ENCODE measurements around the gene MGMT. TPM values are rescaled to one million over a fixed set of nuclear protein-coding genes. Genes with fewer than 3 reads are reported as not detected.

MGMT gene
- total RNA-seq, 8 experiments from 2014 or later = 11.4 to 25.8 (median 18.2) TPM

GRCh38 chr10:129531195-129531968, 64.3 kb downstream of the MGMT start:
- WGBS, 10 experiments = 93 to 100% (median 100%) methylated on average over 1 to 8 of the region's 15 CpGs; no CpG with 5 or more reads in 5 of the 10 experiments
- in situ Hi-C loops (cut with MboI; ENCODE audit: low pct_unique_long_range_greater_than_20kb in 2 of 9, low sequenced_read_pairs in 9 of 9, unreplicated experiment in 9 of 9) = no loop called here
- ATAC-seq (replicated peaks in 6 of 8) = peak in 3 of 8 experiments; percentile 42 to 83 (median 82)
- H3K4me3 ChIP-seq = no peak overlapping the region
- H3K27ac ChIP-seq = no peak overlapping the region
- peaks cover 0 to under 1% of the 10 kb centered on the region in 2 donors for H3K4me1 ChIP-seq (replicated peaks in 1 of 2)

DNA sequence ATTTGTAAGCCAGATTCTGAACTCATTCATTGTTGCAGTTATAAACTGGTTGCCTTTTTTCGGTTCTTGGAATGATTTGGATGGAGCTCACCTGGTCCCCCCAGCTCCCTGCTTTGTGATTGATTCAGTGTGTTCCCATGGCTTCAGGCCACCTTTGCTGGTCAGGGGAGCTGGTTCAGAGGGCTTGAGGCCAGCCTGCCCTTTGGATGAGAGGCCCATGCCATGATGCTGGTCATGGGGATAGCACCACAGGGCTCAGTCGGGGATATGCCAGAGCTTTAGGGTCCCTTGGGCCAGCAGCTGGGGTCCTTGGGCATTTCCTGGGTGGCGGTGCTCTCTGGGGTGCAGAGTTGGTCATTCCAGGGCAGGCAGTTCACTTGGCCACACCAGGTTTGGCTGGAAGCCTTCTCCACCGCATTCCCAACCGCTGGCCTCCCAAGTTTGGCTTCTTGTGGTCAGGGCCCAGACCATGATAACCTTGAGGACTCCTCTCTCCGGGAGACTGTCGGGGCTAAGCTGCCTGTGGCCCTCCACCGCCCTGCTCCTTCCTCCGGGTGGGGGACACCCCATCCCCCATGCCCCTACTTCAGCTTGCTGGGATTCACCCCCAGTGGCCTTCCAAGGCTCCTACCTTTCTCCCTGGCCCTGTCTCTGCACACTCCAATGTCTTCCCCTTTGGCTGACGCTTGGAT, 65.1 kb downstream of the MGMT start:
- H3K4me1 ChIP-seq (replicated peaks in 1 of 2) = peaks cover 4 to 6% of the 10 kb centered on the region in 2 donors
- WGBS, 10 experiments = 83 to 100% methylated on average over 1 of the region's 10 CpGs; no CpG with 5 or more reads in 8 of the 10 experiments
- H3K4me3 ChIP-seq = no peak overlapping the region
- in situ Hi-C loops (cut with MboI; ENCODE audit: low pct_unique_long_range_greater_than_20kb in 2 of 9, low sequenced_read_pairs in 9 of 9, unreplicated experiment in 9 of 9) = no loop called here
- ATAC-seq (replicated peaks in 6 of 8) = peak in 2 of 8 experiments; percentile 14 to 32
- no peak overlapping the region for H3K27ac ChIP-seq

- Histone ChIP-seq H3K27ac (no peak overlapping the region), H3K4me3 (no peak overlapping the region), H3K4me1 (replicated peaks in 1 of 2) (peaks cover 4 to 10% of the 10 kb centered on the region in 2 donors)
- in situ Hi-C loops (cut with MboI; ENCODE audit: low pct_unique_long_range_greater_than_20kb in 2 of 9, low sequenced_read_pairs in 9 of 9, unreplicated experiment in 9 of 9) = no loop called here
- 87 to 100% (median 93%) methylated on average over 1 to 8 of the region's 12 CpGs; no CpG with 5 or more reads in 6 of the 10 experiments for WGBS, 10 experiments
- ATAC-seq (replicated peaks in 6 of 8) = no peak
Measured at GRCh38 chr10:129532838-129533237, 65.8 kb downstream of the MGMT start.

DNA sequence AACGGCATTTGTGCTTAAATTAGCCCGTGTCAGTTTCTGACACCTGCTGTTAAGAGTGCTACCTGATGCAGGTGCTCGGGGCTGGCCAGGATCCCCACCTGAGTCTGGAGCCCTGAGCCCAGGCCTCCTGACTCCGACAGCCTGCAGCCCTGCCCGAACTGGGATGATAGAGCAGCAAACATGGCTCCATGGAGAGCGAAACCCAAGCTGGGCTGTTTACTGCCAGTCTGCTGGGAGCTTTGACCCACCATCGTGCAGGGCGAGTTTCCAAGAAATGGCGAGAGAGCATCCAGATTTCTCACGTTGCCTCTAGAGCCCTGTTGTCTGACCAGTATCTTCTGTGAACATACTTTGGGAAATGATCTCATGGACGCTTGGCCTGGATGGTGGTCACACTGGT, 66.2 kb downstream of the MGMT start:
- H3K27ac ChIP-seq = no peak overlapping the region
- ATAC-seq (replicated peaks in 6 of 8) = no peak
- no peak overlapping the region for H3K4me3 ChIP-seq
- peaks cover 4 to 10% of the 10 kb centered on the region in 2 donors for H3K4me1 ChIP-seq (replicated peaks in 1 of 2)
- in situ Hi-C loops (cut with MboI; ENCODE audit: low pct_unique_long_range_greater_than_20kb in 2 of 9, low sequenced_read_pairs in 9 of 9, unreplicated experiment in 9 of 9) = no loop called here
- 90 to 100% (median 97%) methylated on average over 1 to 10 of the region's 11 CpGs; no CpG with 5 or more reads in 4 of the 10 experiments for WGBS, 10 experiments

DNA sequence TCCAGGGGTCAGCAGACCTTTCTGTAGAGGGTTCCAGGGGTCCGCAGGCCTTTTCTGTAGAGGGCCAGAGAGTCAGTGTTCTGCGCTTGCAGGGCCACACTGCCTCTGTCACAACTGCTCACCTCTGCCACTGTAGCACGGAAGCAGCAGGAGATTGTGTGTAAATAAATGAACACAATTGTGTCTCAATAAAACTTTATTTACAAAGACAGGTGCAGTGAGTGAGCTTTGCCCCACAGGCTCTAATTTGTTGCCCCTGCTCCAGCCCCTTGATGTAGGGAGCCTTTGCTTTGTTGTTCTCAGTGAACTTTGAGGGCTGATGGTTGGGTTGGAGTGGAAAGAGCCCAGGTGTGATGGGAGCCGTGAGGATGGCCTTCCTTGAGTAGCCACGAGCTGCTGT, 67.8 kb downstream of the MGMT start:
- peaks cover 4 to 10% of the 10 kb centered on the region in 2 donors for H3K4me1 ChIP-seq (replicated peaks in 1 of 2)
- WGBS, 10 experiments = 60 to 100% (median 77%) methylated on average over 1 to 3 of the region's 5 CpGs; no CpG with 5 or more reads in 5 of the 10 experiments
- no peak overlapping the region for H3K4me3 ChIP-seq
- ATAC-seq (replicated peaks in 6 of 8) = no peak
- in situ Hi-C loops (cut with MboI; ENCODE audit: low pct_unique_long_range_greater_than_20kb in 2 of 9, low sequenced_read_pairs in 9 of 9, unreplicated experiment in 9 of 9) = no loop called here
- no peak overlapping the region for H3K27ac ChIP-seq

- in situ Hi-C loops (cut with MboI; ENCODE audit: low pct_unique_long_range_greater_than_20kb in 2 of 9, low sequenced_read_pairs in 9 of 9, unreplicated experiment in 9 of 9) = no loop called here
- no peak for ATAC-seq (replicated peaks in 6 of 8)
- WGBS, 10 experiments = 87 to 97% (median 95%) methylated on average over 2 to 13 of the region's 16 CpGs; no CpG with 5 or more reads in 3 of the 10 experiments
- H3K4me1 ChIP-seq (replicated peaks in 1 of 2) = peaks cover 4 to 10% of the 10 kb centered on the region in 2 donors
- no peak overlapping the region for H3K4me3 ChIP-seq
- H3K27ac ChIP-seq = no peak overlapping the region
Measured at GRCh38 chr10:129536336-129536735, 69.3 kb downstream of the MGMT start.

- Histone ChIP-seq H3K27ac (no peak overlapping the region), H3K4me3 (no peak overlapping the region), H3K4me1 (replicated peaks in 1 of 2) (peaks cover 4 to 10% of the 10 kb centered on the region in 2 donors)
- in situ Hi-C loops (cut with MboI; ENCODE audit: low pct_unique_long_range_greater_than_20kb in 2 of 9, low sequenced_read_pairs in 9 of 9, unreplicated experiment in 9 of 9) = no loop called here
- WGBS, 10 experiments = 20 to 100% (median 80%) methylated on average over 1 to 6 of the region's 6 CpGs
- ATAC-seq (replicated peaks in 6 of 8) = peak in 3 of 8 experiments; percentile 33 to 74 (median 38)
Measured at GRCh38 chr10:129537151-129537550, 70.1 kb downstream of the MGMT start.

GRCh38 chr10:129538236-129538635, 71.2 kb downstream of the MGMT start:
- ATAC-seq (replicated peaks in 6 of 8) = no peak
- in situ Hi-C loops (cut with MboI; ENCODE audit: low pct_unique_long_range_greater_than_20kb in 2 of 9, low sequenced_read_pairs in 9 of 9, unreplicated experiment in 9 of 9) = no loop called here
- Histone ChIP-seq H3K27ac (no peak overlapping the region), H3K4me3 (no peak overlapping the region), H3K4me1 (replicated peaks in 1 of 2) (peaks cover 4 to 20% of the 10 kb centered on the region in 2 donors)
- WGBS, 10 experiments = 50 to 100% (median 77%) methylated on average over 1 to 2 of the region's 2 CpGs; no CpG with 5 or more reads in 2 of the 10 experiments

GRCh38 chr10:129541200-129541599, 74.2 kb downstream of the MGMT start:
- no peak overlapping the region for H3K27ac ChIP-seq
- WGBS, 10 experiments = 89 to 100% (median 94%) methylated on average over 2 to 8 of the region's 9 CpGs; no CpG with 5 or more reads in 2 of the 10 experiments
- peaks cover 4 to 20% of the 10 kb centered on the region in 2 donors for H3K4me1 ChIP-seq (replicated peaks in 1 of 2)
- in situ Hi-C loops (cut with MboI; ENCODE audit: low pct_unique_long_range_greater_than_20kb in 2 of 9, low sequenced_read_pairs in 9 of 9, unreplicated experiment in 9 of 9) = no loop called here
- H3K4me3 ChIP-seq = no peak overlapping the region
- ATAC-seq (replicated peaks in 6 of 8) = no peak

- no peak overlapping the region for H3K4me3 ChIP-seq
- H3K4me1 ChIP-seq (replicated peaks in 1 of 2) = peaks cover under 1 to 16% of the 10 kb centered on the region in 2 donors
- in situ Hi-C loops (cut with MboI; ENCODE audit: low pct_unique_long_range_greater_than_20kb in 2 of 9, low sequenced_read_pairs in 9 of 9, unreplicated experiment in 9 of 9) = no loop called here
- H3K27ac ChIP-seq = no peak overlapping the region
- WGBS, 10 experiments = 79 to 100% (median 96%) methylated on average over 1 to 10 of the region's 21 CpGs; no CpG with 5 or more reads in 1 of the 10 experiments
- ATAC-seq (replicated peaks in 6 of 8) = no peak
Measured at GRCh38 chr10:129541748-129542487, 74.9 kb downstream of the MGMT start.

GRCh38 chr10:129542589-129542988, 75.5 kb downstream of the MGMT start:
- ATAC-seq (replicated peaks in 6 of 8) = peak in 1 of 8 experiments; percentile 19
- H3K4me3 ChIP-seq = no peak overlapping the region
- in situ Hi-C loops (cut with MboI; ENCODE audit: low pct_unique_long_range_greater_than_20kb in 2 of 9, low sequenced_read_pairs in 9 of 9, unreplicated experiment in 9 of 9) = no loop called here
- peaks cover 0 to 10% of the 10 kb centered on the region in 2 donors for H3K4me1 ChIP-seq (replicated peaks in 1 of 2)
- WGBS, 10 experiments = 73 to 100% (median 86%) methylated on average over 2 to 10 of the region's 10 CpGs; no CpG with 5 or more reads in 3 of the 10 experiments
- H3K27ac ChIP-seq = no peak overlapping the region

DNA sequence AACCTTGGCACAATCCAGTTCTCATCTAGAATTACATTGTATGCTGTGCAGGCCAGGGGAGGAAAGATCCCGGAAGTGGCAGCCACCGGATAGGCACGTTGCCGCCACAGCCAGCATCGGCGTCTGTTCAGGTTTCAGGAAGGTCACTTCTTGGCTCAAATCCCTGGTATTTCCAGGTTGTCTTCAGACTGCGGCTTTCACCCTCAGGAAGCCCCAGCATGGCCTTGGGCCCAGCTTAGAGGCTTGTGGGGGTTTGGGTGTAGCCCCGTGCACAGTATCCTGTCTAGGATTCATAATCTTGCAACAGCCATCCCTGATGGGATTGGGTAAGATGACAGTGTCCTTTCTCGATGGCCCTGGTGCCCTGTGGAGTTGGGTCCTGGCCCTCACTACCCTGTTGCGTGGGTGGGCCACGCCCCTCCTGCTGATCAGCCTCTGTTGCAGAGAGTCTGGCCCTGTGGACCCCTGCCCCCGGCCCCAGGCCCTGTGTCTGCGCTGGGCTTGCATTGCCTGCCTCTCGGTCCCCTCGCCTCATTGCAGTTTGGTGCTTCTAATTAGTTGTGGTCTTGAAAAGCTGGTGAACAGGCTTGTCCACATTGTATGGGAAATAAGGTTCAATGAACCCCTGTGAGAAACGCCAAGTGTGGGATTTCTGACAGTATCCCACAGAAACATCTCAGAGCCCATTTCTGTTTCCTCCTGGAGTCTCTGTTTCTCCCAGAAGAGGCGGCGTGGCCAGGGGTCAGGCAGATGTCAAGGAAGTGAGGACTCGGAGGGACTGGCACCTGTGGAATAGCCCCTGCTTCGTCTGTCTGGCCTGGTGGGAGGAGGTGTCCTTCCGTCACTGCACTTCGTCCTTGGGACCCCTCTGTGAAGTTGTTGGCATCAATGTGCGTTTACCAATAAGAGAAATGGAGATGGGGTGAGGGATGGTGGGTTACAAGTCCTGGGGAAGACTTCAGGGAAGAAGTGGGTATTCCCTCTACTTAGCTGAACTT, 77.5 kb downstream of the MGMT start:
- in situ Hi-C loops (cut with MboI; ENCODE audit: low pct_unique_long_range_greater_than_20kb in 2 of 9, low sequenced_read_pairs in 9 of 9, unreplicated experiment in 9 of 9) = no loop called here
- Histone ChIP-seq H3K4me1 (replicated peaks in 1 of 2) (peaks cover 0 to 10% of the 10 kb centered on the region in 2 donors), H3K27ac (no peak overlapping the region), H3K4me3 (no peak overlapping the region)
- ATAC-seq (replicated peaks in 6 of 8) = no peak
- WGBS, 10 experiments = 81 to 100% (median 88%) methylated on average over 1 to 8 of the region's 23 CpGs; no CpG with 5 or more reads in 3 of the 10 experiments
